ENCODE data around the gene PDP2. TPM values are rescaled to one million over a fixed set of nuclear protein-coding genes. Genes with fewer than 3 reads are reported as not detected.

PDP2 gene
- total RNA-seq, 1 donor from 2014 or later = 2.4 TPM

- H3K4me3 ChIP-seq (ENCODE audit: low read depth, low read length) = no peak overlapping the region
- DNase-seq (ENCODE audit: low read depth) = no peak
- TF ChIP-seq CTCF (conservative IDR thresholded peaks at IDR 0.05; ENCODE audit: low read depth, low read length) = no peak
Measured at GRCh38 chr16:66889622-66890021, 9.3 kb downstream of the PDP2 start.

- no peak for TF ChIP-seq CTCF (conservative IDR thresholded peaks at IDR 0.05; ENCODE audit: low read depth, low read length)
- no peak overlapping the region for H3K4me3 ChIP-seq (ENCODE audit: low read depth, low read length)
- DNase-seq (ENCODE audit: low read depth) = no peak
Measured at GRCh38 chr16:66890799-66891198, 10.5 kb downstream of the PDP2 start.

DNA sequence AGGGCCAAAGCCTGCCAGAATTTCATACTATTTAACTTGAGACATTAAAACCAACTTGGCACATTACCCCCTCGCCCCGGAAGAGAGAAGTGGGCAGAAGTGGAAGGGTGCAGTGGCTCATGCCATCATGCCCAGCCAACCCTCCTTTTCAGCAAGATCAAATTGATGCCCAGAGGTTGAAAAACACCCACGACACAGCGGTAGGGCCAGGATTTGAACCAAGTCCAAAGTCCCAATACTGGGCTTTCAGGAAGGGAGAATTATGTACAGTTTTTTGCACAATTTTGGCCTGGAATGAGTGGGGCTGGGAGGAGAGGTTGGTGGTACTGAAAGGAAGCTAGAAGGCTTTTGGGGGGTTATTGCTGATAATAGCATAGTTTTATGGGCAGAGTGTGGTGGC lies 11.0 kb downstream of the PDP2 start:
- TF ChIP-seq CTCF (conservative IDR thresholded peaks at IDR 0.05; ENCODE audit: low read depth, low read length) = no peak
- DNase-seq (ENCODE audit: low read depth) = no peak

GRCh38 chr16:66891797-66892196 lies 11.5 kb downstream of the PDP2 start:
- H3K4me3 ChIP-seq (ENCODE audit: low read depth, low read length) = no peak overlapping the region
- no peak for DNase-seq (ENCODE audit: low read depth)
- TF ChIP-seq CTCF (conservative IDR thresholded peaks at IDR 0.05; ENCODE audit: low read depth, low read length) = no peak

More for the DNA sequence above, 11.0 kb downstream of the PDP2 start:
- H3K4me3 ChIP-seq (ENCODE audit: low read depth, low read length) = no peak overlapping the region

DNA sequence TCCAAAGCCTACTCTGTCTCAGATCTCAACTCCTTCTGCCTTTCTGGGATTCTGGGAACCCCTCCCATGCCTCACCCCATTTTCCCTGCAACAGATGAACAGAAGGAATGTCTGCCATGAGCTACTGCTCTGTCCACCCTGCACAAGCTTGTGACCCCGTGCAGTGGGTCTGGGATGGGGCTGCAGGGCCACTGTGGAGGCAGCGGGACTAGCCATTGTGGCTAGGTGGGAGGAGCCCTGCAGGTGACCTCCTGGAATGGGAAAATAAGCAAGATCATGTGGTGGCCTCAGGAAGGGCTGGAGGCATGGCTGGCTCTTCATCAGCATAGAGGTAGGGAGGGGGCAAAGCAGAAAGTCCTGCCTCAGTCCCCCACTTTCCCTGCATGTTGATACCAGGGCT lies 13.7 kb downstream of the PDP2 start:
- no peak for TF ChIP-seq CTCF (conservative IDR thresholded peaks at IDR 0.05; ENCODE audit: low read depth, low read length)
- no peak for DNase-seq (ENCODE audit: low read depth)

GRCh38 chr16:66894948-66895688 lies 14.8 kb downstream of the PDP2 start:
- H3K4me3 ChIP-seq (ENCODE audit: low read depth, low read length) = no peak overlapping the region
- no peak for DNase-seq (ENCODE audit: low read depth)
- TF ChIP-seq CTCF (conservative IDR thresholded peaks at IDR 0.05; ENCODE audit: low read depth, low read length) = peak; percentile 88

More for the DNA sequence above, 13.7 kb downstream of the PDP2 start:
- no peak overlapping the region for H3K4me3 ChIP-seq (ENCODE audit: low read depth, low read length)

DNA sequence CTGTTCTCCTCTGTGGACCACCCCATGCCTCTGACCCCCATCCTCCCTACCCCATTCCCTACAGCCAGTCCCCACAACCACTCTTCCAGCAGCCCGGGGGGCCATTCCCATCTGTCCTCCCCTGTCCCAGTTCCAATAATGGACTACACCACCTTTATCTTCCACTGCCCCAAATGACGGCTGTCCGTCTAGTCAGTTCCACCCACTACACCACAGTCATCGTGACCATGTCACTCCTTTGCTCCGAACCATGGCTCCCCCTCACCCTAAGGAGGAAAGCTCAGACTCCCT lies 15.3 kb downstream of the PDP2 start:
- no peak for TF ChIP-seq CTCF (conservative IDR thresholded peaks at IDR 0.05; ENCODE audit: low read depth, low read length)
- no peak for DNase-seq (ENCODE audit: low read depth)

More for the DNA sequence above, 15.3 kb downstream of the PDP2 start:
- no peak overlapping the region for H3K4me3 ChIP-seq (ENCODE audit: low read depth, low read length)
